Measurements from ENCODE around the gene PCSK6. TPM values are rescaled to one million over a fixed set of nuclear protein-coding genes. Genes with fewer than 3 reads are reported as not detected.

The PCSK6 gene
- total and polyA plus RNA-seq, 8 donors = 2.8 to 91.5 (median 17.8) TPM

GRCh38 chr15:101387574-101387973, 101.9 kb downstream of the PCSK6 start:
- TF ChIP-seq, protein P1, sequence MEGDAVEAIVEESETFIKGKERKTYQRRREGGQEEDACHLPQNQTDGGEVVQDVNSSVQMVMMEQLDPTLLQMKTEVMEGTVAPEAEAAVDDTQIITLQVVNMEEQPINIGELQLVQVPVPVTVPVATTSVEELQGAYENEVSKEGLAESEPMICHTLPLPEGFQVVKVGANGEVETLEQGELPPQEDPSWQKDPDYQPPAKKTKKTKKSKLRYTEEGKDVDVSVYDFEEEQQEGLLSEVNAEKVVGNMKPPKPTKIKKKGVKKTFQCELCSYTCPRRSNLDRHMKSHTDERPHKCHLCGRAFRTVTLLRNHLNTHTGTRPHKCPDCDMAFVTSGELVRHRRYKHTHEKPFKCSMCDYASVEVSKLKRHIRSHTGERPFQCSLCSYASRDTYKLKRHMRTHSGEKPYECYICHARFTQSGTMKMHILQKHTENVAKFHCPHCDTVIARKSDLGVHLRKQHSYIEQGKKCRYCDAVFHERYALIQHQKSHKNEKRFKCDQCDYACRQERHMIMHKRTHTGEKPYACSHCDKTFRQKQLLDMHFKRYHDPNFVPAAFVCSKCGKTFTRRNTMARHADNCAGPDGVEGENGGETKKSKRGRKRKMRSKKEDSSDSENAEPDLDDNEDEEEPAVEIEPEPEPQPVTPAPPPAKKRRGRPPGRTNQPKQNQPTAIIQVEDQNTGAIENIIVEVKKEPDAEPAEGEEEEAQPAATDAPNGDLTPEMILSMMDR (IDR thresholded peaks at IDR 0.05) = no peak
- TF ChIP-seq POLR2A (IDR thresholded peaks at IDR 0.05) = no peak
- no peak for TF ChIP-seq POLR2AphosphoS5 (IDR thresholded peaks at IDR 0.05)
- TF ChIP-seq EP300 (IDR thresholded peaks at IDR 0.05) = no peak
- Histone ChIP-seq H3K4me3 (no peak overlapping the region), H3K9me3 (no peaks in the 10 kb centered on the region), H3K4me1 (peaks cover 0 to 1% (median 0%) of the 10 kb centered on the region in 4 donors), H3K27ac (no peak overlapping the region), H3K27me3 (no peaks in the 10 kb centered on the region), H3K36me3 (peaks cover 0 to 44% (median 18%) of the 10 kb centered on the region in 4 donors)
- 66 to 91% (median 78%) methylated on average over 9 of the region's 9 CpGs for WGBS, 5 donors
- intact Hi-C loops (cut with DNase I; ENCODE audit: low total_unique reads) = no loop called here
- DNase-seq = no peak

DNA sequence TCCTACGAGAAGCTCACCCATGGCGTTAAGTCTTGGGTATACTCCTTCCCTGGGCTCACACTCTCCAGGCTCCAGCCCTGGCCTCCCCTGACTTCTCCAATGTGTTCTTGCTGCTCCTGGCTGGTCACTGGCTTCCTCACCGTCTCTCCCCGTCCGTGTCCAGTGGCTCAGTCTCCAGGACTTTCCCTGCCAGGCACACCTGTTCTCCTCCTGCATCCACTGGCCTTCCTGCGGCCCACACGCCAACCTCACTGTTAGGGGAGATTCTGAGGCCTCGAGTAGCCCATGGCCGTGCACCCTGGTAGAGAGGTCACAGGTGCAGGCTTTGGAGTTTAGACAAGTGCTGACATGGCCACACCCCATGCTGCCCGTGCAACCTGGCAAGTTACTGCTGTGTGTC, 102.5 kb downstream of the PCSK6 start:
- no peaks in the 10 kb centered on the region for H3K9me3 ChIP-seq
- WGBS, 5 donors = 77 to 88% (median 81%) methylated on average over 9 to 10 of the region's 10 CpGs
- no peak overlapping the region for H3K4me3 ChIP-seq
- intact Hi-C loops (cut with DNase I; ENCODE audit: low total_unique reads) = no loop called here
- H3K27ac ChIP-seq = no peak overlapping the region
- peaks cover 0 to 44% (median 18%) of the 10 kb centered on the region in 4 donors for H3K36me3 ChIP-seq
- H3K4me1 ChIP-seq = peaks cover 0 to 7% (median 0%) of the 10 kb centered on the region in 4 donors
- no peak for DNase-seq
- no peak for TF ChIP-seq POLR2AphosphoS5 (IDR thresholded peaks at IDR 0.05)
- TF ChIP-seq, protein P1 (IDR thresholded peaks at IDR 0.05) = no peak
- no peak for TF ChIP-seq POLR2A (IDR thresholded peaks at IDR 0.05)
- TF ChIP-seq EP300 (IDR thresholded peaks at IDR 0.05) = no peak
- H3K27me3 ChIP-seq = no peaks in the 10 kb centered on the region

DNA sequence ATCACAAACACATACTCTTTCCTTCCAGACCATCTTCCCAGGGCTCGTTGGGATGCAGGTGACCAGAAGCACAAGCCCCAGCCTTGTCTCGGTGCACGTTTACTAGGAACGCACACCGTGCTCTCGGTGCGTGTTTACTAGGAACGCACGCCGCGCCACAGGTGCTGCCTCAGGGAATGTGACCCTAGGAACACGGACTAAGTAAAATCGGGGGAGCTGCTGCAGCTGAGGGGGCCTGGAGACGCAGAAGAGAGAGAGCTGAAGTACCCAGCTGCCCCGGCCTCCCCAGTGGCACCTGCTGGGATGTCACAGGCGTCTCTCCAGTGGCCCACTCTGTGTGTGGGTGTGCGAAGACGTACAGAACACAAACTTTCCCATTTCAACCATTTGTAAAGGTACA, 103.5 kb downstream of the PCSK6 start:
- intact Hi-C loops (cut with DNase I; ENCODE audit: low total_unique reads) = no loop called here

DNA sequence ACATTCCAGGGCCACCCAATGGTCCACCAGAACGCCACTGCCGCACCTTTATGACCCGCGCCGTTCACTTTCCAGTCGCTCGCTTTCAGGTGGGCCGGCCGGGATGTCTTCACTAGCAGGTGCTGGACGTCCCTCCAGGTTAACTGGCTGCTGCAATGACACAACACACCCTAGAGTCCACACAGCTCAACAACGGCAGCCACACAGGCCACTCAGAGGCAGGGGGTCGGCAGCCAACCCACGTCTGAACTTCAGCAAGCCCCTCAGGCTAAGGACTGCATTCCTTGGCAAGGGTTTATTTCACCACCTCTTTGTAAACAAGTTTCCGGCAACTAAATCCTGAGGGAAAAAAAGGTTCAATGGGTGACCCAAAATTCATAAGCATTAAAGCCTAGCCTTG, 105.2 kb downstream of the PCSK6 start:
- intact Hi-C loops (cut with DNase I; ENCODE audit: low total_unique reads) = no loop called here
- Histone ChIP-seq H3K9me3 (no peaks in the 10 kb centered on the region), H3K4me3 (no peak overlapping the region), H3K27me3 (no peaks in the 10 kb centered on the region), H3K27ac (no peak overlapping the region), H3K36me3 (peaks cover 0 to 38% (median 17%) of the 10 kb centered on the region in 4 donors), H3K4me1 (peaks cover 0 to 7% (median 0%) of the 10 kb centered on the region in 4 donors)
- DNase-seq = no peak
- 80 to 90% (median 87%) methylated on average over 14 of the region's 14 CpGs for WGBS, 5 donors
- no peak for TF ChIP-seq POLR2A (IDR thresholded peaks at IDR 0.05)
- TF ChIP-seq POLR2AphosphoS5 (IDR thresholded peaks at IDR 0.05) = no peak
- no peak for TF ChIP-seq EP300 (IDR thresholded peaks at IDR 0.05)
- TF ChIP-seq, protein P1 (IDR thresholded peaks at IDR 0.05) = no peak

More for the DNA sequence above, 103.5 kb downstream of the PCSK6 start:
- Histone ChIP-seq H3K9me3 (no peaks in the 10 kb centered on the region), H3K27ac (no peak overlapping the region), H3K27me3 (no peaks in the 10 kb centered on the region), H3K36me3 (peaks cover 0 to 44% (median 18%) of the 10 kb centered on the region in 4 donors), H3K4me1 (peaks cover 0 to 7% (median 0%) of the 10 kb centered on the region in 4 donors), H3K4me3 (no peak overlapping the region)
- TF ChIP-seq POLR2AphosphoS5 (IDR thresholded peaks at IDR 0.05) (no peak), POLR2A (IDR thresholded peaks at IDR 0.05) (no peak), EP300 (IDR thresholded peaks at IDR 0.05) (no peak)
- TF ChIP-seq, protein P1 (IDR thresholded peaks at IDR 0.05) = no peak
- WGBS, 5 donors = 91 to 96% (median 94%) methylated on average over 18 of the region's 18 CpGs
- DNase-seq = no peak

Measured in stomach (tissue), 9 donors.